Keratinocyte (primary cell): ENCODE data around the gene RHOG.
A peak's percentile ranks its signal among the peaks of the same experiment; 100 is the strongest.

Experiments used
- EZH2 ChIP-seq: IDR thresholded peaks from one replicate; pipeline ENCODE4 v1.6.1; 2012; ENCODE audit warnings: inconsistent platforms, mild to moderate bottlenecking, low read length, moderate library complexity
- TF ChIP-seq, protein P1 (sequence below), 3 experiments: IDR thresholded peaks in 1 of 3; conservative IDR thresholded peaks in 1 of 3; optimal IDR thresholded peaks in 1 of 3; 2 replicates in 2 of 3; 3 replicates in 1 of 3; pipeline versions ENCODE3 to v1.5.1; 2011; ENCODE audit warnings: low read length in 3 of 3, mild to moderate bottlenecking in 3 of 3, moderate library complexity in 2 of 3, control low read depth in 1 of 3, inconsistent platforms in 1 of 3; ENCODE audit not compliant: insufficient read depth in 2 of 3; ENCODE audit errors: extremely low read depth in 1 of 3

DNA sequence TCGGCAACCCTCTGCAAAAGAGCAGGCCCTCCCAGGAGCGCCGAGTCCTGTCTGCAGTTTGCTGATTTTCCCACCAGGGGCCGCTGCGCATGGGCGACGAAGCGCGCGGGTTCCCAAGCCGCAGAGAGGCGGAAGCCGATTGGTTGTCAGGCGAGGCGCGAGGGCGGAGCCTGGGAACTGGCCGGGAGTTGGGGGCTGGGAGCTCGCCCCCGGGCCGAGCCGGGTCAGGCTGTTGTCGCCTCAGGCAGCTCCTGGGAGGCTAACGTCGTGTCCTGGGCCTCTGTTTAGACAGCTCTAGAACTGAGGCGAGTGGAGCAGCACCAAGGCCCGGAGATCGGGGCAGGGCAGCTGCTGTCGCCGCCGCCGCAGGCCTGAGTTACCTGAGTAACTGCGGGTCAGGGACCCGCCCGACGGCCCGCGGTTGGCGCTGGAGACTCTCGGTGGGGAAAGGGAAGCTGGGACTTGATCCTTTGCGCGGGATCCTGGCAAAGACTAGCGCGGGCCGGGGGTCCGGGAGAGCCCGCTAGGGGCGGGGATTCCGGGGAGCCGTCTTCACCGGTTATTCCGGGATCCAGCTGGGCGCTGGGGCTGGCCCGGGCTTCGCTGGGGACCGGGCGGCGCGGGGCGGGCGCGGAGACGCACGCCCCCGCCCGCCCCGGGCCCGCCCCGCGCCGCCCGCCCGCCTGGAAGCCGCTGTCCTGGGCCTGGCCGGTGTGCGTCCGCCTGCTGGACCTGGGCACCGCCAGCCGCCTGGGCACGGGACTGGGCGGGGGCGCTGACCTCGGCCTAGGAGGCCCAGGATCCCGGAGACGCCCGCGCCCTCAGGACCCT is 14.4 kb upstream of the RHOG start, which contains the start of gene STIM1:
- TF ChIP-seq EZH2 = no peak
- TF ChIP-seq, protein P1, sequence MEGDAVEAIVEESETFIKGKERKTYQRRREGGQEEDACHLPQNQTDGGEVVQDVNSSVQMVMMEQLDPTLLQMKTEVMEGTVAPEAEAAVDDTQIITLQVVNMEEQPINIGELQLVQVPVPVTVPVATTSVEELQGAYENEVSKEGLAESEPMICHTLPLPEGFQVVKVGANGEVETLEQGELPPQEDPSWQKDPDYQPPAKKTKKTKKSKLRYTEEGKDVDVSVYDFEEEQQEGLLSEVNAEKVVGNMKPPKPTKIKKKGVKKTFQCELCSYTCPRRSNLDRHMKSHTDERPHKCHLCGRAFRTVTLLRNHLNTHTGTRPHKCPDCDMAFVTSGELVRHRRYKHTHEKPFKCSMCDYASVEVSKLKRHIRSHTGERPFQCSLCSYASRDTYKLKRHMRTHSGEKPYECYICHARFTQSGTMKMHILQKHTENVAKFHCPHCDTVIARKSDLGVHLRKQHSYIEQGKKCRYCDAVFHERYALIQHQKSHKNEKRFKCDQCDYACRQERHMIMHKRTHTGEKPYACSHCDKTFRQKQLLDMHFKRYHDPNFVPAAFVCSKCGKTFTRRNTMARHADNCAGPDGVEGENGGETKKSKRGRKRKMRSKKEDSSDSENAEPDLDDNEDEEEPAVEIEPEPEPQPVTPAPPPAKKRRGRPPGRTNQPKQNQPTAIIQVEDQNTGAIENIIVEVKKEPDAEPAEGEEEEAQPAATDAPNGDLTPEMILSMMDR (optimal IDR thresholded peaks at IDR 0.05 in 1 of 3, IDR thresholded peaks at IDR 0.05 in 1 of 3, conservative IDR thresholded peaks at IDR 0.05 in 1 of 3; ENCODE audit: extremely low read depth in 1 of 3, insufficient read depth in 2 of 3, low read length in 3 of 3) = peak; percentile 84 to 95 (median 89)
